Endothelial cell (in vitro differentiated cells): ENCODE data around the gene UGT1A6. TPM values are rescaled to one million over a fixed set of nuclear protein-coding genes. Genes with fewer than 3 reads are reported as not detected.

Experiments used
- DNase-seq: peaks from one replicate; pipeline ENCODE4 v3.0.0; 2021; ENCODE audit warnings: low spot score
- H3K27ac Mint-ChIP-seq: one replicate; pipeline ENCODE4 v1.8.0; 2021; ENCODE audit warnings: mixed read lengths, inconsistent platforms; ENCODE audit not compliant: unreplicated experiment
- H3K27me3 Mint-ChIP-seq: one replicate; pipeline ENCODE4 v1.8.0; 2021; ENCODE audit warnings: mild to moderate bottlenecking, moderate library complexity, mixed read lengths, inconsistent platforms; ENCODE audit not compliant: unreplicated experiment
- H3K36me3 Mint-ChIP-seq: one replicate; pipeline ENCODE4 v1.8.0; 2021; ENCODE audit warnings: mild to moderate bottlenecking, low read depth, mixed read lengths, inconsistent platforms; ENCODE audit not compliant: unreplicated experiment
- H3K4me1 Mint-ChIP-seq: one replicate; pipeline ENCODE4 v1.8.0; 2021; ENCODE audit warnings: mild to moderate bottlenecking, mixed read lengths, inconsistent platforms; ENCODE audit not compliant: unreplicated experiment
- H3K4me3 Mint-ChIP-seq: one replicate; pipeline ENCODE4 v1.8.0; 2021; ENCODE audit warnings: mild to moderate bottlenecking, mixed read lengths, inconsistent platforms; ENCODE audit not compliant: unreplicated experiment
- H3K9me3 Mint-ChIP-seq: one replicate; pipeline ENCODE4 v1.8.0; 2021; ENCODE audit warnings: mixed read lengths, inconsistent platforms; ENCODE audit not compliant: unreplicated experiment
- total RNA-seq: library from RNA; stranded (reverse); fragmentation: NEBNext Ultra II Directional; extraction: Animal tissue kit (Norgen Biotek cat#: 25700); gene quantifications from one replicate; pipeline ENCODE4 v1.2.1, GENCODE V29; 2021; ENCODE audit not compliant: unreplicated experiment
- TF ChIP-seq, protein P1 (sequence below): fragments of 200-600 bp; sonication (generic); IDR thresholded peaks from one replicate; pipeline ENCODE4 v1.5.0; 2021; ENCODE audit warnings: antibody characterized with exemption; ENCODE audit not compliant: unreplicated experiment

The UGT1A6 gene
- total RNA-seq, 1 donor from 2014 or later: not detected

DNA sequence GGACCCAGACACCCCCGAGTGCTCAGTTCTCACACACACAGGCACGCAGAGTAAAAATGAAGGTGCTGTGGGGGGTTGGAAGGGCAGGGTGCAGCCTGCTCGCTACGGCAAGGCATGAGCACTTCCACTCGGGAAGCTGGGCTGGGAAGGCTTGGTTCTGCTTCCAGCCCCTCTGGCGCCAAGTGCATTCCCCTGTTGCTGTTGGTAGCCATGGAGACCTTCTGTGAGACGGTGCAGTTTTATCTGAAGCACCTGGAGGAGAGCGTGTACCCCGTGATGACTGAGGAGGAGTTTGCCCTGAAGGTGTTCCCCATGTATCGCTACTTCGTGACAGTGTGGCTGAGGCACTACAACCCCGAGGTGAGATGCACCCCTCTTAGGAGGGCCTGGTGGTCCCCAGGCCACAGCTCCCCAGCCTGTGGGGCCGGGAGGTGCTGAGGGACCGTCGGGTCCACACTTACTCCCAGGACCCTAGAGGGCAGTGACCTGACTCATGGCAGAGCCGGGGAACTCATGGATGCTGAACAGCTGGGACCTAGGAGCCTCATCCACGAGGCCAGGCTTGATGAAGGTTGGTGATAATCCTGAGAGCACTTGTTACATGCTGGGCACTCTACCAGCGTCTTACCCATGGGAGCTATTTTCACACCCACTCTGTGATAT is 100.9 kb downstream of the UGT1A6 start:
- H3K27me3 Mint-ChIP-seq: peaks cover 12% of the 10 kb centered on the region
- H3K4me1 Mint-ChIP-seq: no peaks in the 10 kb centered on the region
- no peak overlapping the region for H3K4me3 Mint-ChIP-seq
- no peaks in the 10 kb centered on the region for H3K9me3 Mint-ChIP-seq
- TF ChIP-seq, protein P1, sequence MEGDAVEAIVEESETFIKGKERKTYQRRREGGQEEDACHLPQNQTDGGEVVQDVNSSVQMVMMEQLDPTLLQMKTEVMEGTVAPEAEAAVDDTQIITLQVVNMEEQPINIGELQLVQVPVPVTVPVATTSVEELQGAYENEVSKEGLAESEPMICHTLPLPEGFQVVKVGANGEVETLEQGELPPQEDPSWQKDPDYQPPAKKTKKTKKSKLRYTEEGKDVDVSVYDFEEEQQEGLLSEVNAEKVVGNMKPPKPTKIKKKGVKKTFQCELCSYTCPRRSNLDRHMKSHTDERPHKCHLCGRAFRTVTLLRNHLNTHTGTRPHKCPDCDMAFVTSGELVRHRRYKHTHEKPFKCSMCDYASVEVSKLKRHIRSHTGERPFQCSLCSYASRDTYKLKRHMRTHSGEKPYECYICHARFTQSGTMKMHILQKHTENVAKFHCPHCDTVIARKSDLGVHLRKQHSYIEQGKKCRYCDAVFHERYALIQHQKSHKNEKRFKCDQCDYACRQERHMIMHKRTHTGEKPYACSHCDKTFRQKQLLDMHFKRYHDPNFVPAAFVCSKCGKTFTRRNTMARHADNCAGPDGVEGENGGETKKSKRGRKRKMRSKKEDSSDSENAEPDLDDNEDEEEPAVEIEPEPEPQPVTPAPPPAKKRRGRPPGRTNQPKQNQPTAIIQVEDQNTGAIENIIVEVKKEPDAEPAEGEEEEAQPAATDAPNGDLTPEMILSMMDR: no peak
- H3K36me3 Mint-ChIP-seq: peaks cover 17% of the 10 kb centered on the region
- DNase-seq: no peak
- no peak overlapping the region for H3K27ac Mint-ChIP-seq

- peaks cover 14% of the 10 kb centered on the region for H3K27me3 Mint-ChIP-seq
- no peak for DNase-seq
- no peaks in the 10 kb centered on the region for H3K9me3 Mint-ChIP-seq
- H3K27ac Mint-ChIP-seq: no peak overlapping the region
- H3K4me3 Mint-ChIP-seq: no peak overlapping the region
- no peaks in the 10 kb centered on the region for H3K4me1 Mint-ChIP-seq
- TF ChIP-seq, protein P1: no peak
- H3K36me3 Mint-ChIP-seq: peaks cover 14% of the 10 kb centered on the region
Measured at GRCh38 chr2:233794128-233794658, 101.5 kb downstream of the UGT1A6 start.

DNA sequence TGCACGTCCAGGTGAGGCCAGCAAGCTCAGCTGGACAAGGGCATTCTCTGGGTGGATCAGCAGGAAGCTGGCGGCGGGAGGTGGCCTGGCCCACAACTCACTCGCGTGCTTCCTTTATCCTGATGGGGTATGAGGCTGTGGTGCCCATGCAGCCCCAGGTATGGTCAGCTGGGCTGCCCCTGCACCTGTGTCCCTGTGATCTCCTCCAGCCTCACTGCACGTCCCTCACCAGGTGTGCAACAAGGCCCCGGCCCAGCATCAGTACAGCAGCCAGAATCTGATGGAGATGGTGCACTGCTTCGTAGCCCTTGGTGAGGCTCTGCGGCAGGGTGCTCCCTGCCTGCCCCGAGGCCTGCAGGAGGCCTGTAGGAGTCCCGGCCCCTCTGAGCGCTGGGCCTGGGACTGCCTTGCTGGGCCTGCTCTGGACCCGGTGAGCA is 103.1 kb downstream of the UGT1A6 start:
- H3K36me3 Mint-ChIP-seq: peaks cover 7% of the 10 kb centered on the region
- no peak overlapping the region for H3K4me3 Mint-ChIP-seq
- no peaks in the 10 kb centered on the region for H3K9me3 Mint-ChIP-seq
- no peak overlapping the region for H3K27ac Mint-ChIP-seq
- DNase-seq: no peak
- TF ChIP-seq, protein P1: no peak
- H3K4me1 Mint-ChIP-seq: no peaks in the 10 kb centered on the region
- H3K27me3 Mint-ChIP-seq: peaks cover 17% of the 10 kb centered on the region

GRCh38 chr2:233796254-233796653 is 103.6 kb downstream of the UGT1A6 start:
- Mint-ChIP-seq H3K4me1 (no peaks in the 10 kb centered on the region), H3K4me3 (no peak overlapping the region), H3K9me3 (no peaks in the 10 kb centered on the region), H3K27me3 (peaks cover 16% of the 10 kb centered on the region), H3K27ac (no peak overlapping the region), H3K36me3 (peaks cover 5% of the 10 kb centered on the region)
- no peak for DNase-seq
- TF ChIP-seq, protein P1: no peak

DNA sequence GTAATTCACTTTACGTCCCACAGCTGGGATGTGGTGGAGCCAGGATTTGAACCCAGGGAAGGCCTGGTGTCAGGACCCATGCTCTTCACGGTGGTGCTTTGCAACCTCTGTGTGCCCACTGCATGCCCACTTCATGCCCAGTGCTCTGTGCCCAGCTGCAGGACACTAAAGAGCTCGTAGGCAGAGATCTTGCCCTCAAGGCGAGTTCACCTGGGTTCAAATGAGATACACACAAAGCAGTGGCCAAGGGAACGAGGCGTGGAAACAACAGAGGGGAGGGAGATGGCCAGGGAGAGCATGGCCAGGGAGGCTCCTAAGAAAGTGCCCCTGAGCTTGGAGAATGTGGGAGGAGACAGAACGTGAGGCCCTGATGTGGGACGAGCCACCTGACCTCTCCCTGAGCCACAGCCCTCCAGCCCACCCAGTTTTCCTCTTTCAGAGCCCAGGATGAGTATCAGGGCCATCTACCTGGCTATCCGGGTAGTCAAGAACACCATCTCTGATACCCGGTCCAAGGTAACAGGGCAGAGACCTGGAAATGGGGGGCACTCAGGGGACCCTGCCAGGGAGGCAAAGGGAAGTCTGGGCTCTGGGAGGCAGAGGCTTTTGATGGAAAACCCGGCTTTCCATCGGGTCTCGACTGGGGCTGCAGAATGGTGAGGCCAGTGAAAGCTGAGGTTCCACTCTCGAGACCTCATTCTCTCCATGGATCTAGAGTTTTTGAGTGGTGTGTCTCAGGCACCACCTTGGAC is 105.8 kb downstream of the UGT1A6 start:
- peak overlapping the region; percentile 44 for H3K27ac Mint-ChIP-seq
- no peak overlapping the region for H3K4me3 Mint-ChIP-seq
- no peak for DNase-seq
- TF ChIP-seq, protein P1: no peak
- H3K27me3 Mint-ChIP-seq: peaks cover 14% of the 10 kb centered on the region
- no peaks in the 10 kb centered on the region for H3K36me3 Mint-ChIP-seq
- no peaks in the 10 kb centered on the region for H3K9me3 Mint-ChIP-seq
- no peaks in the 10 kb centered on the region for H3K4me1 Mint-ChIP-seq
